Stimulated activated memory B cell treated with anti-CD40 and anti-IgM and Interleukin-4, amounts not matched to agents 10 μg/mL and 1 μg/mL and 100 μg/mL, for 72 hours (primary cell): ENCODE measurements around the gene HEPN1.
"Not testable (repeated sequence)": the region's sequence is repeated elsewhere in the genome, so short reads cannot be mapped to it uniquely, and the experiment has no call there.

ENCODE experiments used
- ATAC-seq: fragments of 150-1000 bp; cut with Tn5 transposase; 2 replicates; pipeline ENCODE4 v1.10.0; 2021
- H3K27ac Mint-ChIP-seq: one replicate; pipeline ENCODE4 v1.8.0; 2022; ENCODE audit warnings: mild to moderate bottlenecking, mixed read lengths
- H3K27me3 Mint-ChIP-seq: one replicate; pipeline ENCODE4 v1.8.0; 2022; ENCODE audit warnings: mixed read lengths
- H3K36me3 Mint-ChIP-seq: one replicate; pipeline ENCODE4 v1.8.0; 2022; ENCODE audit warnings: mixed read lengths
- H3K4me1 Mint-ChIP-seq: one replicate; pipeline ENCODE4 v1.8.0; 2022; ENCODE audit warnings: mixed read lengths
- H3K4me3 Mint-ChIP-seq: one replicate; pipeline ENCODE4 v1.8.0; 2022; ENCODE audit warnings: mild to moderate bottlenecking, moderate library complexity, mixed read lengths
- H3K9me3 Mint-ChIP-seq: one replicate; pipeline ENCODE4 v1.8.0; 2022; ENCODE audit warnings: mixed read lengths

Gene HEPN1

GRCh38 chr11:124941703-124942102 is 22.7 kb downstream of the HEPN1 start:
- Mint-ChIP-seq H3K27me3 (peaks cover 26% of the 10 kb centered on the region), H3K27ac (no peak overlapping the region), H3K36me3 (no peaks in the 10 kb centered on the region), H3K4me3 (no peak overlapping the region), H3K4me1 (no peaks in the 10 kb centered on the region), H3K9me3 (no peaks in the 10 kb centered on the region)
- no peak for ATAC-seq

- Mint-ChIP-seq H3K36me3 (no peaks in the 10 kb centered on the region), H3K27ac (no peak overlapping the region), H3K9me3 (no peaks in the 10 kb centered on the region), H3K4me1 (no peaks in the 10 kb centered on the region), H3K4me3 (no peak overlapping the region), H3K27me3 (peaks cover 26% of the 10 kb centered on the region)
- no peak for ATAC-seq
Measured at GRCh38 chr11:124942466-124943253, 23.6 kb downstream of the HEPN1 start.

GRCh38 chr11:124943254-124943616 is 24.2 kb downstream of the HEPN1 start:
- ATAC-seq: no peak
- H3K4me3 Mint-ChIP-seq: no peak overlapping the region
- H3K4me1 Mint-ChIP-seq: no peaks in the 10 kb centered on the region
- H3K27me3 Mint-ChIP-seq: peaks cover 26% of the 10 kb centered on the region
- no peaks in the 10 kb centered on the region for H3K36me3 Mint-ChIP-seq
- no peak overlapping the region for H3K27ac Mint-ChIP-seq
- peaks cover 3% of the 10 kb centered on the region for H3K9me3 Mint-ChIP-seq

GRCh38 chr11:124943741-124944140 is 24.7 kb downstream of the HEPN1 start:
- no peak overlapping the region for H3K4me3 Mint-ChIP-seq
- H3K4me1 Mint-ChIP-seq: no peaks in the 10 kb centered on the region
- peaks cover 26% of the 10 kb centered on the region for H3K27me3 Mint-ChIP-seq

GRCh38 chr11:124944565-124944964 is 25.5 kb downstream of the HEPN1 start:
- H3K27me3 Mint-ChIP-seq: peaks cover 19% of the 10 kb centered on the region
- H3K9me3 Mint-ChIP-seq: peaks cover 8% of the 10 kb centered on the region
- no peak overlapping the region for H3K27ac Mint-ChIP-seq
- no peak for ATAC-seq
- H3K4me3 Mint-ChIP-seq: no peak overlapping the region
- H3K4me1 Mint-ChIP-seq: no peaks in the 10 kb centered on the region
- H3K36me3 Mint-ChIP-seq: no peaks in the 10 kb centered on the region

More at GRCh38 chr11:124943741-124944140, 24.7 kb downstream of the HEPN1 start:
- no peak for ATAC-seq
- H3K9me3 Mint-ChIP-seq: peaks cover 7% of the 10 kb centered on the region
- H3K27ac Mint-ChIP-seq: no peak overlapping the region
- H3K36me3 Mint-ChIP-seq: no peaks in the 10 kb centered on the region

GRCh38 chr11:124945826-124946225 is 26.8 kb downstream of the HEPN1 start:
- H3K9me3 Mint-ChIP-seq: peaks cover 8% of the 10 kb centered on the region
- H3K27ac Mint-ChIP-seq: no peak overlapping the region
- H3K4me3 Mint-ChIP-seq: no peak overlapping the region
- H3K27me3 Mint-ChIP-seq: peaks cover 9% of the 10 kb centered on the region
- no peaks in the 10 kb centered on the region for H3K36me3 Mint-ChIP-seq
- H3K4me1 Mint-ChIP-seq: no peaks in the 10 kb centered on the region
- no peak for ATAC-seq

GRCh38 chr11:124946735-124947141 is 27.7 kb downstream of the HEPN1 start:
- Mint-ChIP-seq H3K36me3 (no peaks in the 10 kb centered on the region), H3K4me1 (no peaks in the 10 kb centered on the region), H3K4me3 (no peak overlapping the region), H3K27ac (no peak overlapping the region), H3K9me3 (peaks cover 8% of the 10 kb centered on the region), H3K27me3 (peaks cover 9% of the 10 kb centered on the region)
- ATAC-seq: no peak

- no peak for ATAC-seq
- H3K4me1 Mint-ChIP-seq: no peaks in the 10 kb centered on the region
- H3K27me3 Mint-ChIP-seq: no peaks in the 10 kb centered on the region
- peaks cover 8% of the 10 kb centered on the region for H3K9me3 Mint-ChIP-seq
- no peaks in the 10 kb centered on the region for H3K36me3 Mint-ChIP-seq
- no peak overlapping the region for H3K4me3 Mint-ChIP-seq
- no peak overlapping the region for H3K27ac Mint-ChIP-seq
Measured at GRCh38 chr11:124950601-124951330, 31.7 kb downstream of the HEPN1 start.

- H3K4me1 Mint-ChIP-seq: no peaks in the 10 kb centered on the region
Measured at GRCh38 chr11:124951341-124951740, 32.3 kb downstream of the HEPN1 start.

GRCh38 chr11:124953753-124954589 is 34.9 kb downstream of the HEPN1 start, which contains the start of gene CCDC15:
Gene CCDC15 (plus strand): TSS chr11:124954202. CDS start chr11:124954733, 531 bp downstream.
- H3K4me1 Mint-ChIP-seq: no peaks in the 10 kb centered on the region
- ATAC-seq: peak; percentile 100
- no peaks in the 10 kb centered on the region for H3K36me3 Mint-ChIP-seq
- no peak within 1 kb of the TSS for H3K27ac Mint-ChIP-seq
- no peak within 1 kb of the TSS for H3K4me3 Mint-ChIP-seq
- no peaks in the 10 kb centered on the region for H3K9me3 Mint-ChIP-seq
- no peaks in the 10 kb centered on the region for H3K27me3 Mint-ChIP-seq

More at GRCh38 chr11:124951341-124951740, 32.3 kb downstream of the HEPN1 start:
- Mint-ChIP-seq H3K27me3 (no peaks in the 10 kb centered on the region), H3K4me3 (no peak overlapping the region), H3K36me3 (no peaks in the 10 kb centered on the region), H3K27ac (no peak overlapping the region), H3K9me3 (peaks cover 8% of the 10 kb centered on the region)
- no peak for ATAC-seq

- Mint-ChIP-seq H3K27me3 (no peaks in the 10 kb centered on the region), H3K4me1 (no peaks in the 10 kb centered on the region), H3K4me3 (no peak overlapping the region), H3K9me3 (no peaks in the 10 kb centered on the region), H3K27ac (no peak overlapping the region), H3K36me3 (no peaks in the 10 kb centered on the region)
- ATAC-seq: no peak
Measured at GRCh38 chr11:124954590-124954955, 35.5 kb downstream of the HEPN1 start.

- no peaks in the 10 kb centered on the region for H3K36me3 Mint-ChIP-seq
- H3K9me3 Mint-ChIP-seq: no peaks in the 10 kb centered on the region
- no peak overlapping the region for H3K27ac Mint-ChIP-seq
- H3K27me3 Mint-ChIP-seq: no peaks in the 10 kb centered on the region
- ATAC-seq: no peak
- H3K4me1 Mint-ChIP-seq: no peaks in the 10 kb centered on the region
- no peak overlapping the region for H3K4me3 Mint-ChIP-seq
Measured at GRCh38 chr11:124955035-124955434, 36.0 kb downstream of the HEPN1 start.

- H3K9me3 Mint-ChIP-seq: peaks cover 5% of the 10 kb centered on the region
- peak; percentile 82 for ATAC-seq
- no peak overlapping the region for H3K27ac Mint-ChIP-seq
- no peaks in the 10 kb centered on the region for H3K27me3 Mint-ChIP-seq
- H3K4me1 Mint-ChIP-seq: no peaks in the 10 kb centered on the region
- peaks cover 5% of the 10 kb centered on the region for H3K36me3 Mint-ChIP-seq
- H3K4me3 Mint-ChIP-seq: no peak overlapping the region
Measured at GRCh38 chr11:124961972-124962609, 43.0 kb downstream of the HEPN1 start.

GRCh38 chr11:124968197-124968596 is 49.1 kb downstream of the HEPN1 start:
- not testable (repeated sequence) for H3K9me3 Mint-ChIP-seq, H3K4me3 Mint-ChIP-seq, H3K4me1 Mint-ChIP-seq, H3K27me3 Mint-ChIP-seq, H3K27ac Mint-ChIP-seq, ATAC-seq, H3K36me3 Mint-ChIP-seq
